HUES48 (cell line): ENCODE measurements around the gene GABRD.

ENCODE experiments used
- H3K27ac ChIP-seq: one replicate; pipeline ENCODE4 v1.7.0; 2013; ENCODE audit warnings: low read depth, low read length, inconsistent platforms
- H3K27me3 ChIP-seq: 2 replicates; pipeline ENCODE4 v1.6.1; 2013; ENCODE audit warnings: mild to moderate bottlenecking, low read length; ENCODE audit not compliant: control insufficient read depth, insufficient read depth
- H3K36me3 ChIP-seq: 2 replicates; pipeline ENCODE4 v1.6.1; 2013; ENCODE audit warnings: low read length; ENCODE audit not compliant: control insufficient read depth, insufficient read depth
- H3K4me1 ChIP-seq: 2 replicates; pipeline ENCODE4 v1.6.1; 2013; ENCODE audit warnings: mild to moderate bottlenecking, low read length; ENCODE audit not compliant: control insufficient read depth, insufficient read depth
- H3K4me3 ChIP-seq: 2 replicates; pipeline ENCODE4 v1.5.1; 2013; ENCODE audit warnings: mild to moderate bottlenecking, low read depth, low read length
- H3K9ac ChIP-seq: 2 replicates; pipeline ENCODE4 v1.6.1; 2013; ENCODE audit warnings: mild to moderate bottlenecking, low read depth, low read length, moderate library complexity
- H3K9me3 ChIP-seq: 2 replicates; pipeline ENCODE4 v1.6.1; 2013; ENCODE audit warnings: low read length; ENCODE audit not compliant: control insufficient read depth, insufficient read depth

GABRD gene

GRCh38 chr1:2042830-2043773 lies 24.0 kb downstream of the GABRD start:
- Histone ChIP-seq H3K27ac (no peak overlapping the region), H3K9ac (no peak overlapping the region), H3K36me3 (no peaks in the 10 kb centered on the region), H3K27me3 (peaks cover 3% of the 10 kb centered on the region), H3K4me1 (peaks cover 16% of the 10 kb centered on the region), H3K9me3 (no peaks in the 10 kb centered on the region), H3K4me3 (no peak overlapping the region)

GRCh38 chr1:2043886-2044285 lies 24.7 kb downstream of the GABRD start:
- Histone ChIP-seq H3K27ac (no peak overlapping the region), H3K4me3 (no peak overlapping the region), H3K36me3 (no peaks in the 10 kb centered on the region), H3K9ac (no peak overlapping the region), H3K4me1 (peaks cover 17% of the 10 kb centered on the region), H3K27me3 (peaks cover 3% of the 10 kb centered on the region), H3K9me3 (no peaks in the 10 kb centered on the region)

- Histone ChIP-seq H3K27ac (no peak overlapping the region), H3K9me3 (no peaks in the 10 kb centered on the region), H3K36me3 (no peaks in the 10 kb centered on the region), H3K4me1 (peaks cover 17% of the 10 kb centered on the region), H3K4me3 (peak overlapping the region; percentile 39; the same call in 1 of the 2 replicates), H3K27me3 (peaks cover 3% of the 10 kb centered on the region), H3K9ac (no peak overlapping the region)
These were observed 25.6 kb downstream of the GABRD start for GRCh38 chr1:2044510-2045319.

- H3K9ac ChIP-seq: no peak overlapping the region
- no peak overlapping the region for H3K4me3 ChIP-seq
- H3K36me3 ChIP-seq: no peaks in the 10 kb centered on the region
- peaks cover 17% of the 10 kb centered on the region for H3K4me1 ChIP-seq
- H3K27ac ChIP-seq: no peak overlapping the region
- H3K27me3 ChIP-seq: peaks cover 3% of the 10 kb centered on the region
- no peaks in the 10 kb centered on the region for H3K9me3 ChIP-seq
These were observed 26.5 kb downstream of the GABRD start for GRCh38 chr1:2045468-2046173.

- Histone ChIP-seq H3K4me1 (peaks cover 17% of the 10 kb centered on the region), H3K9ac (no peak overlapping the region)
These were observed 27.2 kb downstream of the GABRD start for GRCh38 chr1:2046174-2046917.

GRCh38 chr1:2046953-2047748 lies 28.0 kb downstream of the GABRD start:
- Histone ChIP-seq H3K27ac (no peak overlapping the region), H3K9me3 (no peaks in the 10 kb centered on the region), H3K4me3 (peak overlapping the region; percentile 9; the same call in 1 of the 2 replicates), H3K4me1 (peaks cover 17% of the 10 kb centered on the region), H3K27me3 (peaks cover 3% of the 10 kb centered on the region), H3K36me3 (no peaks in the 10 kb centered on the region), H3K9ac (no peak overlapping the region)

More at GRCh38 chr1:2046174-2046917, 27.2 kb downstream of the GABRD start:
- H3K36me3 ChIP-seq: no peaks in the 10 kb centered on the region
- H3K9me3 ChIP-seq: no peaks in the 10 kb centered on the region
- H3K27ac ChIP-seq: no peak overlapping the region
- H3K4me3 ChIP-seq: no peak overlapping the region
- H3K27me3 ChIP-seq: peaks cover 3% of the 10 kb centered on the region

GRCh38 chr1:2047749-2048729 lies 28.9 kb downstream of the GABRD start:
- Histone ChIP-seq H3K27ac (no peak overlapping the region), H3K9ac (no peak overlapping the region), H3K36me3 (no peaks in the 10 kb centered on the region), H3K9me3 (no peaks in the 10 kb centered on the region), H3K4me3 (no peak overlapping the region), H3K27me3 (peaks cover 3% of the 10 kb centered on the region), H3K4me1 (peaks cover 17% of the 10 kb centered on the region)

GRCh38 chr1:2049225-2049717 lies 30.1 kb downstream of the GABRD start:
- Histone ChIP-seq H3K9me3 (no peaks in the 10 kb centered on the region), H3K9ac (peak overlapping the region; percentile 85; the same call in 1 of the 2 replicates), H3K4me3 (peak overlapping the region; percentile 81), H3K27me3 (no peaks in the 10 kb centered on the region; the same call in none of the 2 replicates), H3K36me3 (no peaks in the 10 kb centered on the region), H3K4me1 (peaks cover 17% of the 10 kb centered on the region), H3K27ac (peak overlapping the region; percentile 88)
